Neural progenitor cell (in vitro differentiated cells): ENCODE data around the gene SOX5. TPM values are rescaled to one million over a fixed set of nuclear protein-coding genes. Genes with fewer than 3 reads are reported as not detected.

Experiments
- DNase-seq: peaks from one replicate; pipeline ENCODE4 v3.0.0-alpha.2; 2016; ENCODE audit warnings: low spot score
- H2AFZ ChIP-seq: fragments of 200-600 bp; sonication (generic); replicated peaks from 2 replicates; pipeline ENCODE4 v1.6.1; 2016; ENCODE audit warnings: antibody characterized with exemption
- H3F3A ChIP-seq: fragments of 200-600 bp; sonication (generic); 2 replicates; pipeline ENCODE4 v1.6.1; 2016; ENCODE audit warnings: antibody characterized with exemption, low read depth
- H3K27ac ChIP-seq: fragments of 200-600 bp; sonication (generic); 2 replicates; pipeline ENCODE4 v1.5.1; 2016; ENCODE audit warnings: mild to moderate bottlenecking
- H3K27me3 ChIP-seq: fragments of 200-600 bp; sonication (generic); 2 replicates; pipeline ENCODE4 v1.6.1; 2016; ENCODE audit warnings: mild to moderate bottlenecking, moderate library complexity
- H3K36me3 ChIP-seq: fragments of 200-600 bp; sonication (generic); 2 replicates; pipeline ENCODE4 v1.5.1; 2016
- H3K4me1 ChIP-seq: fragments of 200-600 bp; sonication (generic); 2 replicates; pipeline ENCODE4 v1.6.1; 2016; ENCODE audit warnings: mixed run types
- H3K4me2 ChIP-seq: fragments of 200-600 bp; sonication (generic); 2 replicates; pipeline ENCODE4 v1.6.1; 2016
- H3K4me3 ChIP-seq: fragments of 200-600 bp; sonication (generic); 2 replicates; pipeline ENCODE4 v1.5.1; 2016
- H3K79me2 ChIP-seq: fragments of 200-600 bp; sonication (generic); 2 replicates; pipeline ENCODE4 v1.6.1; 2016; ENCODE audit warnings: low read depth
- H3K9ac ChIP-seq: fragments of 200-600 bp; sonication (generic); 2 replicates; pipeline ENCODE4 v1.6.1; 2016
- H3K9me3 ChIP-seq: fragments of 200-600 bp; sonication (generic); 2 replicates; pipeline ENCODE4 v1.5.1; 2016; ENCODE audit warnings: low read depth
- H4K20me1 ChIP-seq: fragments of 200-600 bp; sonication (generic); 2 replicates; pipeline ENCODE4 v1.6.1; 2016; ENCODE audit warnings: low read depth
- H3K27ac Mint-ChIP-seq: 3 replicates; pipeline ENCODE4 v1.8.0; 2021; ENCODE audit warnings: mixed read lengths
- H3K27me3 Mint-ChIP-seq: 2 replicates; pipeline ENCODE4 v1.8.0; 2022; ENCODE audit warnings: low read depth, mild to moderate bottlenecking, inconsistent platforms, moderate library complexity, mixed read lengths; ENCODE audit not compliant: insufficient read depth
- H3K36me3 Mint-ChIP-seq: 3 replicates; pipeline ENCODE4 v1.8.0; 2021; ENCODE audit warnings: mixed read lengths
- H3K4me1 Mint-ChIP-seq: 3 replicates; pipeline ENCODE4 v1.8.0; 2021; ENCODE audit warnings: mixed read lengths
- H3K4me3 Mint-ChIP-seq: 3 replicates; pipeline ENCODE4 v1.8.0; 2021; ENCODE audit warnings: mild to moderate bottlenecking, moderate library complexity, mixed read lengths
- H3K9me3 Mint-ChIP-seq: 3 replicates; pipeline ENCODE4 v1.8.0; 2020; ENCODE audit warnings: mixed read lengths
- EZH2 ChIP-seq: fragments of 200-600 bp; sonication (generic); IDR thresholded peaks from 2 replicates; pipeline ENCODE4 v1.6.1; 2017; ENCODE audit warnings: antibody characterized with exemption, mild to moderate bottlenecking, moderate library complexity
- EZH2phosphoT487 ChIP-seq: fragments of 200-600 bp; sonication (generic); IDR thresholded peaks from 2 replicates; pipeline ENCODE4 v1.6.1; 2017; ENCODE audit warnings: antibody characterized with exemption
- total RNA-seq: library from RNA; depleted of rRNA; stranded (reverse); fragments of >200 nt; gene quantifications from 2 replicates; pipeline ENCODE4 v1.2.3, GENCODE V29; 2015; ENCODE audit warnings: low replicate concordance
- TF ChIP-seq, protein P1 (sequence below): fragments of 200-600 bp; sonication (generic); IDR thresholded peaks from 2 replicates; pipeline ENCODE4 v1.5.1; 2017; ENCODE audit warnings: antibody characterized with exemption, mild to moderate bottlenecking

SOX5 gene
- total RNA-seq, 1 donor from 2014 or later = 79.5 TPM

GRCh38 chr12:23533265-23533664 lies 416.2 kb downstream of the SOX5 start:
- peaks cover 10% of the 10 kb centered on the region for H3K36me3 ChIP-seq
- no peaks in the 10 kb centered on the region for H3K27me3 ChIP-seq
- TF ChIP-seq, protein P1, sequence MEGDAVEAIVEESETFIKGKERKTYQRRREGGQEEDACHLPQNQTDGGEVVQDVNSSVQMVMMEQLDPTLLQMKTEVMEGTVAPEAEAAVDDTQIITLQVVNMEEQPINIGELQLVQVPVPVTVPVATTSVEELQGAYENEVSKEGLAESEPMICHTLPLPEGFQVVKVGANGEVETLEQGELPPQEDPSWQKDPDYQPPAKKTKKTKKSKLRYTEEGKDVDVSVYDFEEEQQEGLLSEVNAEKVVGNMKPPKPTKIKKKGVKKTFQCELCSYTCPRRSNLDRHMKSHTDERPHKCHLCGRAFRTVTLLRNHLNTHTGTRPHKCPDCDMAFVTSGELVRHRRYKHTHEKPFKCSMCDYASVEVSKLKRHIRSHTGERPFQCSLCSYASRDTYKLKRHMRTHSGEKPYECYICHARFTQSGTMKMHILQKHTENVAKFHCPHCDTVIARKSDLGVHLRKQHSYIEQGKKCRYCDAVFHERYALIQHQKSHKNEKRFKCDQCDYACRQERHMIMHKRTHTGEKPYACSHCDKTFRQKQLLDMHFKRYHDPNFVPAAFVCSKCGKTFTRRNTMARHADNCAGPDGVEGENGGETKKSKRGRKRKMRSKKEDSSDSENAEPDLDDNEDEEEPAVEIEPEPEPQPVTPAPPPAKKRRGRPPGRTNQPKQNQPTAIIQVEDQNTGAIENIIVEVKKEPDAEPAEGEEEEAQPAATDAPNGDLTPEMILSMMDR = no peak
- TF ChIP-seq EZH2 (no peak), EZH2phosphoT487 (no peak)
- Mint-ChIP-seq H3K27ac (no peak overlapping the region), H3K4me3 (no peak overlapping the region), H3K36me3 (peaks cover 24% of the 10 kb centered on the region), H3K4me1 (no peaks in the 10 kb centered on the region), H3K27me3 (no peaks in the 10 kb centered on the region), H3K9me3 (no peaks in the 10 kb centered on the region)
- H3K27ac ChIP-seq = no peak overlapping the region
- H3K9me3 ChIP-seq = no peaks in the 10 kb centered on the region
- H2AFZ ChIP-seq = no peak overlapping the region
- H3K9ac ChIP-seq = no peak overlapping the region
- no peak overlapping the region for H3K4me2 ChIP-seq
- no peaks in the 10 kb centered on the region for H3K4me1 ChIP-seq
- H3F3A ChIP-seq = peaks cover 7% of the 10 kb centered on the region
- DNase-seq = no peak
- H3K4me3 ChIP-seq = no peak overlapping the region
- H4K20me1 ChIP-seq = no peaks in the 10 kb centered on the region
- no peaks in the 10 kb centered on the region for H3K79me2 ChIP-seq

- DNase-seq = no peak
- H3K9ac ChIP-seq = no peak overlapping the region
- H3F3A ChIP-seq = peaks cover 11% of the 10 kb centered on the region
- H3K9me3 ChIP-seq = peaks cover 4% of the 10 kb centered on the region
- peaks cover 5% of the 10 kb centered on the region for H3K9me3 Mint-ChIP-seq
- no peak overlapping the region for H3K4me2 ChIP-seq
- no peaks in the 10 kb centered on the region for H4K20me1 ChIP-seq
- H2AFZ ChIP-seq = no peak overlapping the region
- no peaks in the 10 kb centered on the region for H3K27me3 ChIP-seq
- no peak overlapping the region for H3K4me3 ChIP-seq
- H3K4me1 ChIP-seq = no peaks in the 10 kb centered on the region
- peaks cover 7% of the 10 kb centered on the region for H3K36me3 Mint-ChIP-seq
- H3K79me2 ChIP-seq = no peaks in the 10 kb centered on the region
- no peaks in the 10 kb centered on the region for H3K36me3 ChIP-seq
- no peak overlapping the region for H3K27ac ChIP-seq
- no peaks in the 10 kb centered on the region for H3K27me3 Mint-ChIP-seq
- H3K4me1 Mint-ChIP-seq = no peaks in the 10 kb centered on the region
- no peak overlapping the region for H3K27ac Mint-ChIP-seq
- TF ChIP-seq EZH2 (no peak), EZH2phosphoT487 (no peak)
- TF ChIP-seq, protein P1 = no peak
- H3K4me3 Mint-ChIP-seq = no peak overlapping the region
Measured at GRCh38 chr12:23528316-23528715, 421.2 kb downstream of the SOX5 start.

DNA sequence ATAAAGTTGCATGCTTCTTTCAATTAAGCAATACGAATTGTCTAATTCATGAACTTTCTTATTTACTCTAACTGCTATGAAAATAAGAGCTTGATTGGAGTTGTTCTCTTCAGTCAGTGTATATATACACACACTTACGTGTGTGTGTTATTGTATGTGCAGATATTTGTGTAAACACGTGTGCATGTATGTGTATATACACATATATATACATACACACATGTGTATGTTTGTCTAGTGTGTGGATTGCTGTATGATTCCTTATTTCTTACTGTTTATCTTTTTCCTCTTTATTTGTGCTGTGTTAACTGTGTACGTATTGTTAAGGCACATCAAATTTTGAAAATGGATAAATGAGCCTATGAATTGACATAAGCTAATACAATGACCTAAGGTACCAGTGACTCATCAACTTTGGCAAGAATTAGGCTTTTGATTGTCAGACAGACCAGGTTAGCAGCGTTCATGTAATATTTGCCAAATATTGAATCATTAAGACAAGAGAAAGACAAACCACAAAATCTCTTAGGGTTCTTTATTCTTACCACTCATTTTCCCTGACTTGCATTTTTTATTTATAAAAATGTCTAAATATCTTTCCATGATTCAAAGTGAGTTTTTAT lies 423.9 kb downstream of the SOX5 start:
- no peaks in the 10 kb centered on the region for H4K20me1 ChIP-seq

More for the DNA sequence above, 423.9 kb downstream of the SOX5 start:
- Mint-ChIP-seq H3K4me3 (no peak overlapping the region), H3K27ac (no peak overlapping the region), H3K9me3 (peaks cover 15% of the 10 kb centered on the region), H3K27me3 (no peaks in the 10 kb centered on the region), H3K36me3 (no peaks in the 10 kb centered on the region), H3K4me1 (no peaks in the 10 kb centered on the region)
- Histone ChIP-seq H3K36me3 (no peaks in the 10 kb centered on the region), H3K4me3 (no peak overlapping the region), H3K79me2 (no peaks in the 10 kb centered on the region), H3F3A (peaks cover 7% of the 10 kb centered on the region), H3K4me1 (no peaks in the 10 kb centered on the region), H3K27me3 (no peaks in the 10 kb centered on the region), H3K9ac (no peak overlapping the region), H3K9me3 (peaks cover 10% of the 10 kb centered on the region), H3K4me2 (no peak overlapping the region), H3K27ac (no peak overlapping the region), H2AFZ (no peak overlapping the region)
- TF ChIP-seq, protein P1 = no peak
- no peak for TF ChIP-seq EZH2
- no peak for TF ChIP-seq EZH2phosphoT487
- no peak for DNase-seq
